ENCODE measurements around the gene KLF7.

DNA sequence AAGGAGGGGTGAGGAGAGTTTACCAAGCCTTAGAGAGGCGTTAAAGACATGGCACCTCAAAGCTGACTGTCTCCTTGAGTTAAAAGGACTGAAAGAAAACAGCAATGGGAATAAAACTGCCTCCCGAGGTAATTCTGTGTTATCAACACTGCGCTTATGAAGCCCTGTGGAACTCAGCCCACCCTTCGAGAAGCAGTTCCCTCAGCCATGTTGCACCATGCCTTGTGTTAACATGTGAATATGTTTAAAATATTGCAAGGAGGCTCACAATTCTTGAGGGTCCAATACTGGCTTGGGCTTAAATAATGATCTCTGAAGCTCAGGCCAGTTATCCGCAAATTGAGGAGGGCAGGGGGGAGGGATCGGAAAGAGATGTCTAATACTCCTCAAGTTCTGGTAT lies 14.7 kb downstream of the KLF7 start:
- TF ChIP-seq, protein P1, sequence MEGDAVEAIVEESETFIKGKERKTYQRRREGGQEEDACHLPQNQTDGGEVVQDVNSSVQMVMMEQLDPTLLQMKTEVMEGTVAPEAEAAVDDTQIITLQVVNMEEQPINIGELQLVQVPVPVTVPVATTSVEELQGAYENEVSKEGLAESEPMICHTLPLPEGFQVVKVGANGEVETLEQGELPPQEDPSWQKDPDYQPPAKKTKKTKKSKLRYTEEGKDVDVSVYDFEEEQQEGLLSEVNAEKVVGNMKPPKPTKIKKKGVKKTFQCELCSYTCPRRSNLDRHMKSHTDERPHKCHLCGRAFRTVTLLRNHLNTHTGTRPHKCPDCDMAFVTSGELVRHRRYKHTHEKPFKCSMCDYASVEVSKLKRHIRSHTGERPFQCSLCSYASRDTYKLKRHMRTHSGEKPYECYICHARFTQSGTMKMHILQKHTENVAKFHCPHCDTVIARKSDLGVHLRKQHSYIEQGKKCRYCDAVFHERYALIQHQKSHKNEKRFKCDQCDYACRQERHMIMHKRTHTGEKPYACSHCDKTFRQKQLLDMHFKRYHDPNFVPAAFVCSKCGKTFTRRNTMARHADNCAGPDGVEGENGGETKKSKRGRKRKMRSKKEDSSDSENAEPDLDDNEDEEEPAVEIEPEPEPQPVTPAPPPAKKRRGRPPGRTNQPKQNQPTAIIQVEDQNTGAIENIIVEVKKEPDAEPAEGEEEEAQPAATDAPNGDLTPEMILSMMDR (IDR thresholded peaks at IDR 0.05; ENCODE audit: insufficient read depth, low read length, poor library complexity, severe bottlenecking) = no peak
- no peak for TF ChIP-seq EZH2phosphoT487 (conservative IDR thresholded peaks at IDR 0.05; ENCODE audit: low read length)
